ENCODE data around the gene ACP4. TPM values are rescaled to one million over a fixed set of nuclear protein-coding genes. Genes with fewer than 3 reads are reported as not detected.
A peak's percentile ranks its signal among the peaks of the same experiment; 100 is the strongest.
"Not testable (repeated sequence)": the region's sequence is repeated elsewhere in the genome, so short reads cannot be mapped to it uniquely, and the experiment has no call there.

Gene ACP4
- total RNA-seq, 1 donor, result not detected

GRCh38 chr19:50803633-50804419 is 13.6 kb downstream of the ACP4 start:
- no peak for TF ChIP-seq CTCF (IDR thresholded peaks at IDR 0.05; ENCODE audit: insufficient read depth, low read length)
- peak; percentile 9 for DNase-seq (ENCODE audit: low read depth)

GRCh38 chr19:50804420-50805272 is 14.4 kb downstream of the ACP4 start:
- no peak for TF ChIP-seq CTCF (IDR thresholded peaks at IDR 0.05; ENCODE audit: insufficient read depth, low read length)
- DNase-seq (ENCODE audit: low read depth), result peak; percentile 99
- peak overlapping the region; percentile 98 for H3K4me3 ChIP-seq (ENCODE audit: low read depth, low read length)

More at GRCh38 chr19:50803633-50804419, 13.6 kb downstream of the ACP4 start:
- peak overlapping the region; percentile 98 for H3K4me3 ChIP-seq (ENCODE audit: low read depth, low read length)

GRCh38 chr19:50808856-50809255 is 18.6 kb downstream of the ACP4 start:
- TF ChIP-seq CTCF (IDR thresholded peaks at IDR 0.05; ENCODE audit: insufficient read depth, low read length), result no peak
- DNase-seq (ENCODE audit: low read depth), result no peak
- H3K4me3 ChIP-seq (ENCODE audit: low read depth, low read length), result no peak overlapping the region

GRCh38 chr19:50811622-50812238 is 21.5 kb downstream of the ACP4 start:
- DNase-seq (ENCODE audit: low read depth); H3K4me3 ChIP-seq (ENCODE audit: low read depth, low read length): not testable (repeated sequence)

GRCh38 chr19:50812474-50812873 is 22.3 kb downstream of the ACP4 start:
- no peak for TF ChIP-seq CTCF (IDR thresholded peaks at IDR 0.05; ENCODE audit: insufficient read depth, low read length)
- H3K4me3 ChIP-seq (ENCODE audit: low read depth, low read length), result no peak overlapping the region
- no peak for DNase-seq (ENCODE audit: low read depth)

- TF ChIP-seq CTCF (IDR thresholded peaks at IDR 0.05; ENCODE audit: insufficient read depth, low read length), result no peak
- DNase-seq (ENCODE audit: low read depth), result no peak
- H3K4me3 ChIP-seq (ENCODE audit: low read depth, low read length), result no peak overlapping the region
Measured at GRCh38 chr19:50814883-50815282, 24.7 kb downstream of the ACP4 start.

GRCh38 chr19:50815439-50815838 is 25.2 kb downstream of the ACP4 start:
- DNase-seq (ENCODE audit: low read depth), result no peak
- TF ChIP-seq CTCF (IDR thresholded peaks at IDR 0.05; ENCODE audit: insufficient read depth, low read length), result no peak
- H3K4me3 ChIP-seq (ENCODE audit: low read depth, low read length), result no peak overlapping the region

All from fibroblast of the aortic adventitia (primary cell).